ENCODE data around the gene ZNG1B. TPM values are rescaled to one million over a fixed set of nuclear protein-coding genes. Genes with fewer than 3 reads are reported as not detected.
A peak's percentile ranks its signal among the peaks of the same experiment; 100 is the strongest.
"Not testable (repeated sequence)": the region's sequence is repeated elsewhere in the genome, so short reads cannot be mapped to it uniquely, and the experiment has no call there.

Gene ZNG1B
- polyA plus RNA-seq, 1 donor from 2014 or later: 106 TPM

DNA sequence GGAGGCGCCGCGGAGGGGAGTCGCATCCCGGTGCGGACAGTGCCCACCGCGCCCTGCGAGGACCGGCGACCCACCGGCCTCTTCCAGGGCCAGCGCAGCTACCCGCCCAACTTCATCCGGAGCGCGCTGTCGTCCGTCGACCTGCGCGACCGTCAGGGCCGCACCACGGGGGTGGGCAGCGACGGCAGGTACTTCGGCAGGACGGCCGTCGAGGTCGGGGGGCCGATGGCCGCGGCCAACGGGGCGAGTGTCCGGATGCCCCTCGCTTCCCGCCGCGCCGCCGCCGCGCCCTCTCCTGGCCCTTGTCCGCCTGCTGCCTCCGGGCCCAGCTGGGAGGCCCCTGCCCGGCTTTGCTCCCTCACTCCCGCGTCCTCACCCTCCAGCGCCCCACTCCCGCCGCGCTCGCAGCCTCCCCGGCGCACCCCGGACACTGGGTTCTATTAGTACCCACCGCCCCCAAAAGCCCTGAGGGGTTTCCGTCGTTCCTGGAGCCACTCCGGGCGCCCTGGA, 104.5 kb downstream of the ZNG1B start:
- H2AFZ ChIP-seq (ENCODE audit: low read depth, low read length); H3F3A ChIP-seq (ENCODE audit: insufficient read depth, low read length, poor library complexity, severe bottlenecking); H3K79me2 ChIP-seq (replicated peaks; ENCODE audit: insufficient read depth, low read length); H3K4me2 ChIP-seq (ENCODE audit: low read length); H3K9me3 ChIP-seq (ENCODE audit: low read length); H3K9me2 ChIP-seq (ENCODE audit: insufficient read depth, low read length); H3K36me3 ChIP-seq (ENCODE audit: insufficient read depth, low read length); H3K27ac ChIP-seq (ENCODE audit: low read length); H3K9ac ChIP-seq (ENCODE audit: low read length); H3K27me3 ChIP-seq (ENCODE audit: insufficient read depth, low read depth, low read length); H4K20me1 ChIP-seq (ENCODE audit: insufficient read depth): not testable (repeated sequence)
- peak overlapping the region; percentile 56 for H3K4me3 ChIP-seq (ENCODE audit: low read length)

DNA sequence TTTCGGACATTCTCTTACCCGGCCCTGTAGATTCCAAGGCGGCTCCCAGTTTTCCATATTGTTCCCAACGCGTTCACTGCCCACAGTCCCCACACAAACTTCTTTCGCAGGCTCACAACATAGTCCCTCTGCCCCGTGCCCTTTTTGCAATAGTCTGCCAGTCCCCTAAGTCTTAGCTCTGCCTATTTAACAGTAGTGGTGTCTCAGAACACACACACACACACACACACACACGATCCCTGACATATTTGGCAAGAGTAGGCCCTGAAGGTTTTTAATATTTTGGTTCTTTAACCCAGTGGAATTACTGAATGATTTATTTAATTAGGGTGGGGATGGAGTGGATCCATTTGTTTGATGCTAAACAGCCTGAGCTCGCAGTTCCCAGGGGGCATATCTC, 105.0 kb downstream of the ZNG1B start:
- not testable (repeated sequence) for H3K27me3 ChIP-seq (ENCODE audit: insufficient read depth, low read depth, low read length); H3K4me3 ChIP-seq (ENCODE audit: low read length)

More for the DNA sequence above, 105.0 kb downstream of the ZNG1B start:
- not testable (repeated sequence) for H2AFZ ChIP-seq (ENCODE audit: low read depth, low read length); H3K27ac ChIP-seq (ENCODE audit: low read length); H3K9ac ChIP-seq (ENCODE audit: low read length); H3K4me2 ChIP-seq (ENCODE audit: low read length); H3K79me2 ChIP-seq (replicated peaks; ENCODE audit: insufficient read depth, low read length); H4K20me1 ChIP-seq (ENCODE audit: insufficient read depth); H3F3A ChIP-seq (ENCODE audit: insufficient read depth, low read length, poor library complexity, severe bottlenecking); H3K9me3 ChIP-seq (ENCODE audit: low read length); H3K36me3 ChIP-seq (ENCODE audit: insufficient read depth, low read length); H3K9me2 ChIP-seq (ENCODE audit: insufficient read depth, low read length)

Other genes starting within 250 kb of the ZNG1B start
- gene PAX8, start 158.8 kb upstream of the ZNG1B start, polyA plus RNA-seq: not detected in 2 replicates
- 0.82 and 1.6 TPM in 2 replicates for gene FOXD4L1, start 61.0 kb downstream of the ZNG1B start, polyA plus RNA-seq
- gene RABL2A, start 189.6 kb downstream of the ZNG1B start, polyA plus RNA-seq: 17.9 and 26.7 TPM in 2 replicates